Myocyte (in vitro differentiated cells): ENCODE data around the gene RLN3. TPM values are rescaled to one million over a fixed set of nuclear protein-coding genes. Genes with fewer than 3 reads are reported as not detected.

Experiments used
- DNase-seq: peaks from one replicate; pipeline ENCODE4 v3.0.0-alpha.2; 2012; ENCODE audit warnings: low read depth
- polyA plus RNA-seq: library from polyadenylated mRNA; unstranded; fragments of >200 nt; gene quantifications from one replicate; pipeline ENCODE4 v1.2.1, GENCODE V29; 2012; ENCODE audit warnings: missing spikeins
- total RNA-seq: library from RNA; depleted of rRNA; stranded (reverse); fragments of >200 nt; gene quantifications from 2 replicates; pipeline ENCODE4 v1.2.3, GENCODE V29; 2014

RLN3 gene, protein sequence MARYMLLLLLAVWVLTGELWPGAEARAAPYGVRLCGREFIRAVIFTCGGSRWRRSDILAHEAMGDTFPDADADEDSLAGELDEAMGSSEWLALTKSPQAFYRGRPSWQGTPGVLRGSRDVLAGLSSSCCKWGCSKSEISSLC
- not detected in 2 replicates for total RNA-seq
- polyA plus RNA-seq, result not detected

GRCh38 chr19:14027856-14028450 is at the start of gene RLN3:
Gene RLN3, plus strand, starts transcription at chr19:14028148. Its CDS starts 57 bp downstream, at chr19:14028205.
- no peak for DNase-seq

DNA sequence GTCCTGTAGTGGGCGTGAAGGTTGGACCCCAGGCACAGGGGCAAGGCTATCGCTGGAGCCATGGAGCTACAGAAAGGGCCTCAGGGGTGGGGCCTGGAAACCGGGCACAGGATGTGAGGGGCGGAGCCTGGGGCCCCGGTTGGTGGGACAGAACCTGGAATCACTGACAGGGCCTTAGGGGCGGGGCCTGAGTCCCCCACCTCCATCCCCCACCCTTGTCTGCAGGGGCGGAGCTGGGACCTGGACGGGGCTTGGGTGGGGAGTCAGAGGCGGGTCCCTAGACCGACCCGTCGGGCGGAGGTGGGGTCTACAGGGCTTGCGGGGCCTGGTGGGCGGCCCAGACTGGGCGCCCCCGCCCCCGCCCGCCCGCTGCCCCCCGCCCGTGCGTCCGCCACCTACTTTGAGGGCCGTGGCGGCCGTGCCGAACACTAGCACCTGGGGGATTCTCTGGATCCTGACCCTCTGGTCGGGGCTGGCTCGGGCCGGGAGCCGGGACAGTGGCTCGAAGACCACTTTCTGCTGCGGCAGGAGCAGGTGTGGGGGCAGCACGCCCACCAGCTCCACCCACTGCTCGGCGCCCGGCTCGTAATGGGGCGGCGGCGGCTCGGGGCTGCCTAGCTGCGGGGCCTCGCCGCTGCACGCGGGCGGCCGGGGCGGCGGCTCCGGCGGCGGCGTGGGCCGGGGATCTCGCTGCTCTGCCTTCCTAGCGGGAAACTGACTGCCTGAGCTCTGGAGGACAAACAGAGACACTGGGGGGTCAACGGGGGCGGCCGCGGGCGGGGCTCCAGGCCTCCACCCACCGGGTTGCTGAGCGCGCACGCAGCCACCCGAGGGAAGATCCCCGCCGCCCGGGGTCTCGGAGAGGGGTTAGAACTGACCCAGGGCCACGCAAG is 49.4 kb upstream of the RLN3 start:
- no peak for DNase-seq

GRCh38 chr19:13979244-13979615 is 48.7 kb upstream of the RLN3 start:
- no peak for DNase-seq

- no peak for DNase-seq
Observed at GRCh38 chr19:13979686-13980085, 48.3 kb upstream of the RLN3 start.

GRCh38 chr19:13980340-13980739 is 47.6 kb upstream of the RLN3 start:
- DNase-seq, result no peak

DNA sequence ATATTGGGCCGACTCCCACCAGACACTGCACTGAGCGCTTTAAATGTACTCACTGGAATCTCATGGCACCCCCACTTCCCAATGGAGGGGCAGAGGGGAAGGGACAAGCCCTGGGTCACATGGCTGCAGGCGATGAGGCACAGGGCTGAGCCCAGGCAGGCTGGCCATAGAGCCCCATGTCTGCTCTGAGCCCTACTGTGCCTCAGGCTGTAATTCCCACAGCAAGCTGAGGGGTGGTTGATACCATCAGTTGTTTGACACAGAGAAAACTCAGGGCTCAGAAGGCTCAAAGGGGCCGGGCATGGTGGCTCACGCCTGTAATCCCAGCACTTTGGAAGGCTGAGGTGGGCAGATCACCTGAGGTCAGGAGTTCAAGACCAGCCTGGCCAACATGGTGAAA is 46.9 kb upstream of the RLN3 start:
- no peak for DNase-seq

DNA sequence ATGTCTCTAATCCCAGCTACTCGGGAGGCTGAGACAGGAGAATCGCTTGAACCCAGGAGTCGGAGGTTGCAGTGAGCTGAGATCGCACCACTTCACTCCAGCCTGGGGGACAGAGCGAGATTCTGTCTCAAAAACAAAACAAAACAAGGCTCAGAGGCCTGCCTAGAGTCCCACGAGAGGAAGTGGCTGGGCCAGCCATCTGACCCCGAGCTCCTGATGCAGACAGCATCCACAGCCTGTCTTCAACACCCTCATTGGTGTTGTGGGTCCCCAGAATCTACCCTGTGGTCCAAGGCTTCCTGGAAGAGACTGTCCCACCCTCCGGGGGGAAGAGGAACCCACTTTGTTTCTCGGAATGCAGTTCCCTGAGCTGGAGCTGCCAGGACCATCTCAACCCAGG is 46.5 kb upstream of the RLN3 start:
- no peak for DNase-seq

DNA sequence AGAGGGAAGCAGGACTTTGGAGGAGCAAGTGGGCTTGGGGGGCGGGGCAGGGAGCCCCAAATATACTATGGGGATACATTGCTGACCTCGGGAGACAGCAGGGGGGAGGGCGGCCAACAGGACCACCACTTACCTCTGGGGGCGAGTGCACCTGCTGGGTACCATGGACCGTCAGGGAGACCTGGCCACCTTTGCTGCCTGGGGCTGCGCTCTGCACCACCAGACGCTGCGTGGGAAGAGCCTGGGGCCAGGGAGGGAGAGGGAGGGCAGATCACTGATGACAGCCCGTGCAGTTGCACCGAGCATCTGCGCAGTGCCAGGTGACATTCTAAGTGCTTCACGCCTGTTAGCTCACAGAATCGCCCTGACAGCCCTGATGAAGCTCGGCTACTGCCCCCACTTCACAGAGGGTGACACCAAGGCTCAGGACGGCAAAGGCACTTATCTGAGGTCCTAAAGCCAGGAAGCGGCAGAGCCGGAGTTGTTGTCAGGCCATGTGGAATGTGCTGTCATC is 45.9 kb upstream of the RLN3 start:
- no peak for DNase-seq

GRCh38 chr19:13982773-13983172 is 45.2 kb upstream of the RLN3 start:
- no peak for DNase-seq

DNA sequence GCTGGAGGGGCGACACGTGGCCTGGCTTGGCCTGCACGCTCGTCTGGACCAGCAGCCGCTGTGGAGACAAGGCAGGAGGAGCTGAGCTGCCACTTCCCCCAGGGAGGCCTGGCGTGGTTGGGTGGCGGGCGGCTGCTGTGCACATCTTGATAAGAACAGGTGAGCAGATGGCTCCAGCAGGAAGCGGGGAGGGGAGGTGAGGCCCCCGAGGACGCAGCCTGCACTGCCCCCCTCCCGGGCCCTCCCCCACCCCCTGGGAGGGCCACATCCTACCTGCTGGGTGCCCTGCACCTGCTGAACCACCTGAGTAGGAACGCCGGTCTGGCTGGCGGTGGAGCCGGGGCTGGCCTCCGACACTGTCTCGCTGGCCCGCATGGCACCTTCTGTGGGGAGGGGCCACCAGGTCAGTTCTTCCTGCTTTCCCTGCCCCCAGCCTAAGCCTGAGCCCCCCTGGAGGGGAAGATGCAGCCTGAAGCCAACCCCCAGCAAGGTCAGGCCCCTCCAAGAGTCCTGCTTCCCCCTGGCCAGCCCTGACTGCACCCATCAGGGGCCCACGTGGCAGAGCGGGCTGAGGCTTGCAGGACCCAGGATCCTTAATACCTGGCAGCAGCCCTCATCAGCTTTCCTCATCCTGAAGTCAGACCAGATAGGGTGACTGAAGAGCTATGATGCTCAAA is 44.6 kb upstream of the RLN3 start:
- DNase-seq, result no peak

GRCh38 chr19:13984186-13984585 is 43.8 kb upstream of the RLN3 start:
- DNase-seq, result no peak

DNA sequence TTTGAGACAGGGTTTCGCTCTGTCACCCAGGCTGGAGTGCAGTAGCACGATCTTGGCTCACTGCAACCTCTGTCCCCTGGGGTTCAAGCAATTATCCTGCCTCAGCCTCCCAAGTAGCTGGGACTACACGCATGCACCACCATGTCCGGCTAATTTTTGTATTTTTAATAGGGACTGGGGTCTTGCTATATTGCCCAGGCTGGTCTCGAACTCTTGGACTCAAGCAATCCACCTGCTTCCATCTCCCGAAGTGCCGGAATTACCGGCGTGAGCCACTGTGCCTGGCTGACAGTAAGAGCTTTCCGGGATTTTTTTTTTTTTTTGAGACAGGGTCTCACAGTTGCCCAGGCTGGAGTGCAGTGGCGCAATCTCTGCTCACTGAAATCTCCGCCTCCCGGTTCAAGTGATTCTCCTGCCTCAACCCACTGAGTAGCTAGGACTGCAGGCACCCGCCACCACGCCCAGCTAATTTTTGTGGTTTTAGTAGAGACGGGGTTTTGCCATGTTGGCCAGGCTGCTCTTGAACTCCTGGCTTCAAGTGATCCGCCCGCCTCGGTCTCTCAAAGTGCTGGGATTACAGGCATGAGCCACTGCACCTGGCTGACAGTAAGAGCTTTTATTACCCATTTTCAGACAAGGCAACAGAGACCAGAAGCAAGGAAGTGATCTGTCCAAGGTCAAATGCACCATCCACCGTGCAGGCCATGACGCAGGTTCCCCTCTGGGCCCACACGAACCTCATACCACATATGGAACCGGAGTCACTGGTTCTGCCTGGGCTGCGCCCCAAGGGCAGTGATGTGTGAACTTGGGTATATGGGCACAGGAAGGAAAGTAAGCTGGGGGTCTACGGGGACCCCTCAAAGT is 42.8 kb upstream of the RLN3 start:
- no peak for DNase-seq

DNA sequence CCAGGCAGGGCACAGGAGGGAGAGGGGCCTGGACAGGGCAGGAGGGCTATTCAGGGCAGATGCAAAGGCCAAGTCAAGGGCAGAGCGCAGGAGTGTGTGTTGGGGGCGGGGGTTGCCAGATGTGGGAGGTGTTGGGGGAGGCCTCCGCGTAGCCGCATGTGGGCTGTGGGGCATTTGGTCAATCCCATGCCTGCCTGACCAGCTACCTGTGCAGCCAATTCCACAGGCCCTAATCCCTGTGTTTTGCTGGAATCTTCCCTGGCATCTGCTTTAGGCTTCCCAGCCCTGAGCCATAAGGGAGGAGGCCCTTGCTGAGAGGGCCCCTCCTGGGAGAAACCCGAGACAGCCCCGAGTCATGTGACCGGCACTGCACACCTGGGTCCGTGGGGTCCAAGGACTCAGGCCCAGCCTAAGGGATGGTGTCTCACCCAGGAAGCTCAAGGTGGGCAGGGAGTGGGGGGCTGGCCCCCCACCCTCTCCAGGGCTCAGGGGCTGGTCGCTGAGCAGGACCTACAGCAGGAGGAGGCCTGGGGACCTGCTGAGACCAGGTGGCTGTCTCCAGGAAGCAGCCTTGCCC is 42.1 kb upstream of the RLN3 start:
- DNase-seq, result no peak

DNA sequence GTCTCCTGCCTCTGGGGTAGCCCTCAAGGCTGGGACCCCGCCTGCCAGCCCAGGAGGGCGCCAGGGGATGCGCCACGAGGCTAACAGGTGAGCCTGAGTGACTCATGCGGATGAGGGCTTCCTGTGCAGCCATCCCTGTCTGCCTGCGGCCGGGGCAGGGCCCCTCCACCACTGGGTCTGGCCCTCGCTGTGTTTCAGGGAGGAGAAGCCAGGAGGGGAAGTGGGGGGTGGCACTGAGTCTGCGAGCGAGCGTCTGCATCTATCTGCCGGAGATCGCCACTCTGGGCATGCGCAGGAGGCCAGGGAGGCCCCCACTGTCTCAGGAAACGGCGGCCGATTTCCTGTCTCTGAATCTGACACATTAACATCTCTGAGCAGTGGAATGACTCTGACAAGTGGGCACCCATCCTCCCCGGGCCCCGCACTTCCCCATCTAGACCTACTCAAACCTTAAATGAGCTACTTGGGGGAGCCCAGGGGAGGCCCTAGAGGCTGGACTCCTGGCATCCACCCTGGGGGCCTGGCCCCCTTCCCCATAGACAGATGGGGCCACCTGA is 41.5 kb upstream of the RLN3 start:
- no peak for DNase-seq

GRCh38 chr19:13987101-13987890 is 40.7 kb upstream of the RLN3 start:
- DNase-seq, result peak; percentile 15

- DNase-seq, result no peak
Observed at GRCh38 chr19:13989487-13989886, 38.5 kb upstream of the RLN3 start.

GRCh38 chr19:13990085-13990484 is 37.9 kb upstream of the RLN3 start:
- DNase-seq, result no peak

- DNase-seq, result no peak
Observed at GRCh38 chr19:13992025-13992424, 35.9 kb upstream of the RLN3 start.

DNA sequence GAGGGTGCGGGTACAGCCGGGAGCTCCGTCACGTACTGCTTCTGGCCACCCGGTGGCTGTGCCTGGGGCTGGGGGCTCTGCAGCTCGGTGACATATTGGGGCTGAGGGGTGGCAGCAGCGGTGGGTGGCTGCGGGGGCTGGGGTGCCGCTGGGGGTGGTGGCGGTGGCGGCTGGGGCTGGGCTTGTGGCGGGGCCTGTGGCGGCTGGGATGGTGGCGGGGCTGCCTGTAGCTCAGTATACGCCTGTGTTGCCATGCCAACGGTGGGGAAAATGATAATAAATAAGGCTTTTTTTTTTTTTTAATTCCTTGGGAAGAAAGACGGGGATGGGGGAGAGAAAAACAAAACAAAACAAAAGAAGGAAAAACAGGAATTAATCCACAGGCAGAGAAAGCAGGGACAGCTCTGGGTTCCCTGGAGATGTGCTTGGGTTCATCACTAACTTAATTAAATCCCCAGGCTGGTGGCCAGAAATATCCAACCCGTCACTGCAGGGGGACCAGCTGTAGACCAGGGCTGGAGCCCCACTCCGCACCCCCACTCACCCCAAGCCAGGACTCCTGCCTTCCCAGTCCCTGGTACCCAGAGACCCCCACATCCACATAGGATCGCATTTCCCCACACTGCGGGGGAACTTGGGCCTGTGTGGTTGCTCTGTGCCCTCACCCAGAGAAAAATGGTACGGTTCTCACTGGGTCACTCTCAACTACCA is 34.2 kb upstream of the RLN3 start:
- no peak for DNase-seq
